ENCODE data around the gene NGF.

The NGF gene

GRCh38 chr1:115277276-115277675 is 60.8 kb downstream of the NGF start:
- no peak for DNase-seq

DNA sequence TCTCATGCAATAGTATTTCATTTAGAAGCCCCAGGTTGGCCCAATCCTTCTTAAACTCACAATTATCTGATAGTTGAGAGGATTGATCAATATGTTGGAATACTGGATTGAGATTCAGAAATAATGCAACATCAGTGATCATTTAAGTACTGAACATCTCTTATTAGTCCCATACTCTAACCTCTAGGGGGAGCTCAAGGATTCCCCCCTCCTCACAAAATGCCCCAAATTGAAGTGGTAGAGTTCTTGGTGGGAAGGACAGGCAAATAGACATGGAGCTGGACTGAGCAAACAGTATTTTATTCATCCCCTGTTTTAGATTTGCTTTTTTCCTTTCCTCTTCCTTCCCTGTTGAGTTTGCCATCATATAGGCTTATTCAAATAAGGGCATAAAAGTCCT is 62.8 kb downstream of the NGF start:
- no peak for DNase-seq

DNA sequence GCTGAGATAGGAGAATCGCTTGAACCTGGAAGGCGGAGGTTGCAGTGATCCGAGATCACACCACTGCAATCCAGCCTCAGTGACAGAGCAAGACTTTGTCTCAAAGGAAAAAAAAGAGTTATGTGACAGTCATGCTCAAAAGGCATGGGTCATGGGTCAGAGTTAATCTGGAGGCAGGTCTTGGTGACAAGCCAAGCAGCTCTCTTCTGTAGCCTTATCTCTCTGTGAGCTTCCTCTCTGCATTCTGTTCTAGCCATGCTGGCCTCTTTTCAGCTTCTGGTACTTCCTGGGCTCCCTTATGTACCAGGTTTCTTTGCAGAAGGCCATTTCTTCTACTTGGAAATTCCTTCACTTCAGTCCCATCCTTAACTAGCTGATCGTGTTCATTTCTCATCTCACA is 63.6 kb downstream of the NGF start:
- no peak for DNase-seq

- no peak for DNase-seq
These were observed 71.2 kb downstream of the NGF start for GRCh38 chr1:115266729-115267421.

GRCh38 chr1:115265099-115265498 is 73.0 kb downstream of the NGF start:
- no peak for DNase-seq

- DNase-seq = no peak
These were observed 75.2 kb downstream of the NGF start for GRCh38 chr1:115262886-115263285.

- no peak for DNase-seq
These were observed 76.6 kb downstream of the NGF start for GRCh38 chr1:115261496-115261895.

GRCh38 chr1:115258302-115258866 is 79.7 kb downstream of the NGF start:
- DNase-seq = no peak

DNA sequence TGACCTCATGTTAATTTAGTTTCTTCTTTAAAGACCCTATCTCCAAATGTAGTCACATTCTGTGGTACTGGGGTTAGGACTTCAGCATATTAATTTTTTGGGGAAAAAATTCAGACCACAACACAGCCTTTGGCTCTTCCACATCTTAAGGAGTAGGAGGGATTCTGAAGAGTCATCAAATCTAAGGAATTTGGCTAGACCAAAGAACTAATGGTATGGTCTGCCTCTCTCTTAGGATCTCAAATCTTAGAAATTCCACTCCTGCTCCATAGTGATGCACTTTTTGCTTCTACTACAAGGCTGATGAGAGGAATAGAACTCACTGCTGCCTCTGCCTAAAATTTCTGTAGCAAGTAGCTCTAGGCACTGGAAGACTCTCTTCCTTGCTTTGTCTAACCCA is 80.5 kb downstream of the NGF start:
- no peak for DNase-seq

DNA sequence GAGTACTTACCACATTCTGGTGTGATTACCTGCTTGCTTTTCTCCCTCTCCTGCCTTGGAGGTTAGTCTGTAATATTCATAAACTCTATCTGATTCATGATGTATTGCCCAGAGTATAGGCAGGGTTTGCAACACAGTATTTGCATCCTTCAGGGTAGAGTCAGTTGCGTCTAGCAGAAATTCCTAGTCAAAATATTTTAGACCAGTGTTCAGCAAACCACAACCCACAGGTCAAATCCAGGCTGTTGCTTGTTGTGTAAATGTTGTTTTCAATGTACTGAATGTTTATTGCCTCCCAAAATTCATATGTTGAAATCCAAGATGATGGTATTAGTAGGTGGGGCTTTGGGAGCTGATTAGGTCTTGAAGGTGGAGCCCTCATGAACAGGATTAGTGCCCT is 82.9 kb downstream of the NGF start:
- no peak for DNase-seq

- DNase-seq = no peak
These were observed 85.5 kb downstream of the NGF start for GRCh38 chr1:115252585-115252984.

GRCh38 chr1:115251856-115252255 is 86.2 kb downstream of the NGF start:
- DNase-seq = no peak

GRCh38 chr1:115251340-115251748 is 86.7 kb downstream of the NGF start:
- no peak for DNase-seq

GRCh38 chr1:115246526-115246925 is 91.5 kb downstream of the NGF start:
- DNase-seq = no peak

- DNase-seq = no peak
These were observed 92.8 kb downstream of the NGF start for GRCh38 chr1:115245227-115245626.

GRCh38 chr1:115242543-115242942 is 95.5 kb downstream of the NGF start:
- DNase-seq = no peak

GRCh38 chr1:115241309-115241708 is 96.7 kb downstream of the NGF start:
- DNase-seq = no peak

GRCh38 chr1:115240297-115240696 is 97.8 kb downstream of the NGF start:
- no peak for DNase-seq

DNA sequence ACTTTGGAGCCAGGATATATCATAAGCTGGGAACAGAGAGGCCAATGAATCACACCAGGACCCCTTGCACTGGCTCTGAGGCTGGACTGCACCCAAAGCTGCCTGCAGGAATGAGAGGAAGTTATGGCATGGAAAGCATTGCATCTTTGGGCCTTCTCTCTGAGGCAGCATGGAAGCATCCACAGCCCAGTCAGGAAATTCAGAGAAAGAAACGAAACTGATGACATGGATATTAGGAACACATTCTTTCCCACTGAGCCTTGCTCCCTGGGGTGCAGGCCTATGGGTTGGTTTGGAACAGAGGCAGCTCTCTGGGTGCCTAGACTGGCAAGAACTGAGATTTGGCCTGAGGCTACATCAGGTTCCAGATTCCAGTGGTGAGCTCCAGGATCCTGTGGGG is 98.6 kb downstream of the NGF start:
- no peak for DNase-seq

- DNase-seq = no peak
These were observed 99.0 kb downstream of the NGF start for GRCh38 chr1:115239148-115239422.

DNA sequence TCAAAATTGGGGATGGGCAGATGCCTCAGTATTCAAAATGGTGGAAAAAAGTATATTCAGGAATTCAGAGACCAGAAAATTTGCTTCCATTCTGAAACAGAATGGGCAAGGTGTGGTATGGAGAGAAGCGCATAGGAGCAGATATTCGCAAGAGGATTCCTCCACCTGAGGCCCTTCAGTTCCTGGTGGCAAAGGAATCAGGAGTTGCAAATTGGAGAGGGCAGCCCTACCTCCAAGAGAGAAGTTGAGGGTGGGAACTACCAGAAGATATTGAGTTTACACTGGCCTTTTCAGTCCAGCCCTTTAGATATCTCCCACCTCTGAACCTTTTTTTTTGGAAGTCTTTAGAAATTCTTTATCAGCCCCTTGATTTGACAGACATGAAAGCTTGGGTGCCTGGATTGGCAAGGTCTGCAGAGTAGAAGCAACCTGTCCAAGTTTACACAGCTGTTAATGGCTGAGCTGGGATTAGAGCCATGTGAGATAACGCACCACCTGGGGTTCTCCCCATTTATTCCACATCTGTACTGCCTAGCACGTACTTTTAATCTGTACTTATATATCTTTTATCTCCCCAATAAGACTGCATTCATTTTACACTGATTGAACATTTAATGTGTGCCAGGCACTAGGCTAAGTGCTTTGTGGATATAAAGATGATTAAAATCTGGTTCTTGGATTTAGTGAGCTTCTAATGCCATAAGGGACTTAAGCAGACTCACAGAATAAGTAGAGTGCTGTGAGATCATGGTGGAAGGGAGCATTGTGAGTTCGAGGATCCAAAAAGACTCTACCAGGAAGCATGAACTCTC is 99.5 kb downstream of the NGF start:
- DNase-seq = peak; percentile 22

GRCh38 chr1:115237507-115237906 is 100.5 kb downstream of the NGF start:
- no peak for DNase-seq

DNA sequence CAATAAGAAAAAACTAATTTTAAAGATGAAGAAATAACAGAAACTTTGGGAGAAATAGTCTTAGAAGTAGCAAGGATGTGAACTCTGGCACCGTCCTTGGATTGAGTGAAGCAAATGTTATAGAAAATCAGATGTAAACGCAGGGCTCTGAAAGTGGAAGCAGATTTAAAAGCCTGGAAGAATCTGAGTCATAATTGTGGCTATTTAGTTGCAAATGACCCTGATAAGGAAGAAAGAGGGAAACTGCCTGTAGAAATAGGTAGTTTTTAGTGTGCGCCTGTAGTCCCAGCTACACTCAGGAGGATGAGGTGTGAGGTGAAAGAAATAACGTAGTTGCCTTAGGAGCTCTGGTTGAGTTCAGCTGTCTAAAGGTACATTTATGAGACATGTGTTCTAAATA is 101.0 kb downstream of the NGF start:
- DNase-seq = no peak
